Measurements from ENCODE around the gene UVRAG.

The UVRAG gene

GRCh38 chr11:76172583-76172982 lies 357.6 kb downstream of the UVRAG start:
- no peak for DNase-seq (ENCODE audit: low spot score)

- DNase-seq (ENCODE audit: low spot score), result no peak
These were observed 358.7 kb downstream of the UVRAG start for GRCh38 chr11:76173663-76174062.

- DNase-seq (ENCODE audit: low spot score), result no peak
These were observed 359.3 kb downstream of the UVRAG start for GRCh38 chr11:76174330-76174729.

GRCh38 chr11:76175783-76176182 lies 360.8 kb downstream of the UVRAG start:
- DNase-seq (ENCODE audit: low spot score), result no peak

- DNase-seq (ENCODE audit: low spot score), result no peak
These were observed 361.5 kb downstream of the UVRAG start for GRCh38 chr11:76176463-76176862.

GRCh38 chr11:76177250-76177686 lies 362.3 kb downstream of the UVRAG start:
- no peak for DNase-seq (ENCODE audit: low spot score)

GRCh38 chr11:76179147-76179546 lies 364.1 kb downstream of the UVRAG start:
- DNase-seq (ENCODE audit: low spot score), result no peak

- DNase-seq (ENCODE audit: low spot score), result no peak
These were observed 366.4 kb downstream of the UVRAG start for GRCh38 chr11:76181371-76181770.

GRCh38 chr11:76184551-76184993 lies 369.6 kb downstream of the UVRAG start:
- DNase-seq (ENCODE audit: low spot score), result no peak

GRCh38 chr11:76185511-76185910 lies 370.5 kb downstream of the UVRAG start:
- no peak for DNase-seq (ENCODE audit: low spot score)

GRCh38 chr11:76185931-76186401 lies 371.0 kb downstream of the UVRAG start:
- DNase-seq (ENCODE audit: low spot score), result no peak

- DNase-seq (ENCODE audit: low spot score), result no peak
These were observed 371.8 kb downstream of the UVRAG start for GRCh38 chr11:76186776-76187279.

- no peak for DNase-seq (ENCODE audit: low spot score)
These were observed 373.9 kb downstream of the UVRAG start for GRCh38 chr11:76188873-76189272.

GRCh38 chr11:76189682-76190081 lies 374.7 kb downstream of the UVRAG start:
- no peak for DNase-seq (ENCODE audit: low spot score)

- DNase-seq (ENCODE audit: low spot score), result no peak
These were observed 375.4 kb downstream of the UVRAG start for GRCh38 chr11:76190376-76190775.

Data from left forelimb (tissue), 1 donor.